Esophagus (tissue), 2 donors: ENCODE measurements around the gene HCFC1. TPM values are rescaled to one million over a fixed set of nuclear protein-coding genes. Genes with fewer than 3 reads are reported as not detected.

ENCODE experiments used
- H3K27ac ChIP-seq, 2 donors: one replicate each; pipeline ENCODE4 v1.5.1; 2013; ENCODE audit warnings: low read depth in 2 of 2, mild to moderate bottlenecking in 2 of 2, inconsistent platforms in 1 of 2, low read length in 1 of 2, moderate library complexity in 1 of 2
- H3K27me3 ChIP-seq, 2 donors: one replicate each; pipeline ENCODE4 v1.6.1; 2013; ENCODE audit warnings: low read length in 2 of 2, control low read depth in 1 of 2, mild to moderate bottlenecking in 1 of 2; ENCODE audit not compliant: insufficient read depth in 2 of 2, control insufficient read depth in 1 of 2
- H3K36me3 ChIP-seq, 2 donors: one replicate each; pipeline ENCODE4 v1.6.1; 2013; ENCODE audit warnings: low read length in 1 of 2; ENCODE audit not compliant: control insufficient read depth in 2 of 2, insufficient read depth in 2 of 2
- H3K4me1 ChIP-seq, 2 donors: one replicate each; pipeline ENCODE4 v1.6.1; 2013; ENCODE audit warnings: low read length in 1 of 2; ENCODE audit not compliant: control insufficient read depth in 2 of 2, insufficient read depth in 2 of 2
- H3K4me3 ChIP-seq, 2 donors: one replicate each; pipeline ENCODE4 v1.5.1; 2013; ENCODE audit warnings: low read length in 2 of 2, mild to moderate bottlenecking in 2 of 2, low read depth in 1 of 2, moderate library complexity in 1 of 2
- H3K9me3 ChIP-seq, 2 donors: one replicate each; pipeline ENCODE4 v1.6.1; 2013; ENCODE audit warnings: mild to moderate bottlenecking in 2 of 2, low read depth in 1 of 2, low read length in 1 of 2, moderate library complexity in 1 of 2; ENCODE audit not compliant: control insufficient read depth in 2 of 2, insufficient read depth in 1 of 2
- WGBS, 2 donors: extraction: QIAGEN DNeasy Blood & Tissue Kit; methylation state at CpG; one replicate each; pipeline ENCODE4 v1.1.7; 2013; 5-methylcytosine and 5-hydroxymethylcytosine counted together
- polyA plus RNA-seq, 2 donors: library from polyadenylated mRNA; stranded (reverse); fragments of 200-250 nt; gene quantifications; one replicate each; pipeline ENCODE4 v1.2.3, GENCODE V29; 2013
- donor health status: healthy with polysubstance abuse.
- donor health status: Bipolar disorder and iron deficiency.

The HCFC1 gene
- polyA plus RNA-seq, 2 donors = 13.0 to 15.9 TPM

- Histone ChIP-seq H3K27me3 (no peaks in the 10 kb centered on the region), H3K9me3 (no peaks in the 10 kb centered on the region), H3K27ac (peak overlapping the region; percentile 44 to 59), H3K4me1 (no peaks in the 10 kb centered on the region), H3K4me3 (no peak overlapping the region), H3K36me3 (peaks cover 15 to 74% of the 10 kb centered on the region in 2 donors)
- WGBS, 2 donors = 93 to 96% methylated on average over 32 of the region's 32 CpGs
Measured at GRCh38 chrX:153952373-153953026, 19.1 kb downstream of the HCFC1 start.

GRCh38 chrX:153951683-153952372 is 19.8 kb downstream of the HCFC1 start:
- Histone ChIP-seq H3K9me3 (no peaks in the 10 kb centered on the region), H3K36me3 (peaks cover 15 to 70% of the 10 kb centered on the region in 2 donors), H3K27ac (peak overlapping the region in 1 of 2 donors; percentile 14), H3K27me3 (no peaks in the 10 kb centered on the region), H3K4me3 (no peak overlapping the region), H3K4me1 (no peaks in the 10 kb centered on the region)
- WGBS, 2 donors = 94 to 96% methylated on average over 19 to 28 of the region's 28 CpGs

- H3K27ac ChIP-seq = peak overlapping the region in 1 of 2 donors; percentile 14
- H3K27me3 ChIP-seq = no peaks in the 10 kb centered on the region
- no peaks in the 10 kb centered on the region for H3K9me3 ChIP-seq
- 84 to 89% methylated on average over 18 to 19 of the region's 19 CpGs for WGBS, 2 donors
- no peaks in the 10 kb centered on the region for H3K4me1 ChIP-seq
- H3K36me3 ChIP-seq = peaks cover 15 to 55% of the 10 kb centered on the region in 2 donors
- no peak overlapping the region for H3K4me3 ChIP-seq
Measured at GRCh38 chrX:153950127-153950526, 21.5 kb downstream of the HCFC1 start.

- Histone ChIP-seq H3K27ac (no peak overlapping the region), H3K27me3 (no peaks in the 10 kb centered on the region), H3K9me3 (no peaks in the 10 kb centered on the region), H3K4me3 (no peak overlapping the region), H3K4me1 (no peaks in the 10 kb centered on the region), H3K36me3 (peaks cover 10 to 46% of the 10 kb centered on the region in 2 donors)
- WGBS, 2 donors = 67 to 79% methylated on average over 30 of the region's 30 CpGs
Measured at GRCh38 chrX:153948847-153949805, 22.5 kb downstream of the HCFC1 start.

- Histone ChIP-seq H3K4me1 (no peaks in the 10 kb centered on the region), H3K9me3 (no peaks in the 10 kb centered on the region), H3K27ac (peak overlapping the region; percentile 22 to 54), H3K4me3 (no peak overlapping the region), H3K27me3 (no peaks in the 10 kb centered on the region), H3K36me3 (peaks cover 10 to 38% of the 10 kb centered on the region in 2 donors)
- 66 to 76% methylated on average over 10 of the region's 10 CpGs for WGBS, 2 donors
Measured at GRCh38 chrX:153948002-153948466, 23.6 kb downstream of the HCFC1 start.

GRCh38 chrX:153947009-153947769 is 24.4 kb downstream of the HCFC1 start:
- Histone ChIP-seq H3K27me3 (no peaks in the 10 kb centered on the region), H3K9me3 (no peaks in the 10 kb centered on the region), H3K36me3 (peaks cover 8 to 30% of the 10 kb centered on the region in 2 donors), H3K4me3 (no peak overlapping the region), H3K27ac (peak overlapping the region in 1 of 2 donors; percentile 54), H3K4me1 (no peaks in the 10 kb centered on the region)
- WGBS, 2 donors = 27 to 50% methylated on average over 19 of the region's 19 CpGs

- H3K9me3 ChIP-seq = no peaks in the 10 kb centered on the region
- H3K27me3 ChIP-seq = no peaks in the 10 kb centered on the region
- WGBS, 2 donors = 79 to 87% methylated on average over 23 to 24 of the region's 24 CpGs
- H3K36me3 ChIP-seq = peaks cover 8 to 22% of the 10 kb centered on the region in 2 donors
- no peaks in the 10 kb centered on the region for H3K4me1 ChIP-seq
- no peak overlapping the region for H3K27ac ChIP-seq
- H3K4me3 ChIP-seq = no peak overlapping the region
Measured at GRCh38 chrX:153945956-153946943, 25.4 kb downstream of the HCFC1 start.

GRCh38 chrX:153944800-153945150 is 26.8 kb downstream of the HCFC1 start:
- Histone ChIP-seq H3K4me1 (no peaks in the 10 kb centered on the region), H3K9me3 (no peaks in the 10 kb centered on the region), H3K27ac (no peak overlapping the region), H3K36me3 (peaks cover 0 to 10% of the 10 kb centered on the region in 2 donors), H3K4me3 (no peak overlapping the region), H3K27me3 (no peaks in the 10 kb centered on the region)
- 61 to 66% methylated on average over 6 of the region's 6 CpGs for WGBS, 2 donors
